Mammary epithelial cell (primary cell): Measurements from ENCODE around the gene RFX6.

Experiments used
- EZH2 ChIP-seq: IDR thresholded peaks from 2 replicates; pipeline ENCODE4 v1.6.1; 2012; ENCODE audit warnings: low read length, inconsistent platforms, borderline replicate concordance
- TF ChIP-seq, protein P1 (sequence below), 2 donors: IDR thresholded peaks in 1 of 2; conservative IDR thresholded peaks in 1 of 2; 2 replicates each; pipeline ENCODE4 v1.5.1; 2011 to 2012; ENCODE audit warnings: inconsistent platforms in 2 of 2, low read length in 2 of 2, mild to moderate bottlenecking in 2 of 2, control low read depth in 1 of 2, low read depth in 1 of 2; ENCODE audit not compliant: insufficient read depth in 1 of 2; ENCODE audit errors: extremely low read depth in 1 of 2

DNA sequence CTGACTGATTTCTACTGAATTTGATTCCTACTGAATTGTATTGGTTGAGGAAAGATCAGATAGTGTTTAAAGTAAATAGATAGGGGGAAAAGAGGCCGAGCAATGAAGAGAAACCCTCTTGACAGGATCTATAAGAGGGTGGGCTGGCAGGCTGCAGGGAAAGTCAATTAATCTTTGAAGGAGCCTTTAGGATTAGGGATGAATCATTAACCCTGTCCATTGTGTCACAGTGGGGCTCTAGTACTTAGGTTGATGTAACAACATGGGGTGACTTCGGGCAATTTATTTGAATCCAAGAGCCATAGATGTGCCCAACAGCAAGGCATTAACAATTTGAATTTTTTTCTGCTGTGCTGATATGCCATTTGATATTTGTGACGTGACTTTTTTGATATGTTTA, 7.5 kb downstream of the RFX6 start:
- TF ChIP-seq, protein P1, sequence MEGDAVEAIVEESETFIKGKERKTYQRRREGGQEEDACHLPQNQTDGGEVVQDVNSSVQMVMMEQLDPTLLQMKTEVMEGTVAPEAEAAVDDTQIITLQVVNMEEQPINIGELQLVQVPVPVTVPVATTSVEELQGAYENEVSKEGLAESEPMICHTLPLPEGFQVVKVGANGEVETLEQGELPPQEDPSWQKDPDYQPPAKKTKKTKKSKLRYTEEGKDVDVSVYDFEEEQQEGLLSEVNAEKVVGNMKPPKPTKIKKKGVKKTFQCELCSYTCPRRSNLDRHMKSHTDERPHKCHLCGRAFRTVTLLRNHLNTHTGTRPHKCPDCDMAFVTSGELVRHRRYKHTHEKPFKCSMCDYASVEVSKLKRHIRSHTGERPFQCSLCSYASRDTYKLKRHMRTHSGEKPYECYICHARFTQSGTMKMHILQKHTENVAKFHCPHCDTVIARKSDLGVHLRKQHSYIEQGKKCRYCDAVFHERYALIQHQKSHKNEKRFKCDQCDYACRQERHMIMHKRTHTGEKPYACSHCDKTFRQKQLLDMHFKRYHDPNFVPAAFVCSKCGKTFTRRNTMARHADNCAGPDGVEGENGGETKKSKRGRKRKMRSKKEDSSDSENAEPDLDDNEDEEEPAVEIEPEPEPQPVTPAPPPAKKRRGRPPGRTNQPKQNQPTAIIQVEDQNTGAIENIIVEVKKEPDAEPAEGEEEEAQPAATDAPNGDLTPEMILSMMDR (conservative IDR thresholded peaks at IDR 0.05 in 1 of 2, IDR thresholded peaks at IDR 0.05 in 1 of 2; ENCODE audit: extremely low read depth in 1 of 2, insufficient read depth in 1 of 2, low read depth in 1 of 2, low read length in 2 of 2) = no peak
- no peak for TF ChIP-seq EZH2
